Measurements from ENCODE around the gene AHNAK. TPM values are rescaled to one million over a fixed set of nuclear protein-coding genes. Genes with fewer than 3 reads are reported as not detected.

The AHNAK gene
- total and polyA plus RNA-seq, 2 of the 8 experiments (the other 6 are each of a cell fraction or from before 2014, with no cell fraction given): 2.0 to 5.8 TPM

- Histone ChIP-seq H3K79me1 (ENCODE audit: low read depth, low read length) (no peaks in the 10 kb centered on the region), H3K4ac (replicated peaks; ENCODE audit: insufficient read length, low read depth, low read length) (no peak overlapping the region), H2BK12ac (ENCODE audit: low read depth, low read length) (no peak overlapping the region), H2BK120ac (replicated peaks; ENCODE audit: low read depth, low read length) (no peak overlapping the region), H3K9me3 (ENCODE audit: insufficient read depth in 2 of 2, low read depth in 1 of 2, low read length in 1 of 2) (no peaks in the 10 kb centered on the region), H2AK5ac (ENCODE audit: low read depth, low read length) (no peak overlapping the region), H4K5ac (ENCODE audit: insufficient read length, low read depth, low read length) (no peak overlapping the region), H3K23ac (ENCODE audit: insufficient read length) (no peak overlapping the region), H2BK15ac (ENCODE audit: low read length) (no peak overlapping the region), H3K4me2 (ENCODE audit: insufficient read depth in 1 of 2, low read depth in 2 of 2, low read length in 2 of 2) (no peak overlapping the region), H2BK5ac (ENCODE audit: low read depth, low read length) (no peak overlapping the region), H3K14ac (ENCODE audit: insufficient read length) (no peak overlapping the region), H3K36me3 (ENCODE audit: control insufficient read depth in 2 of 4, insufficient read depth in 4 of 4, low read length in 3 of 4) (no peaks in the 10 kb centered on the region), H4K8ac (ENCODE audit: extremely low read depth, insufficient read depth, low read length) (no peak overlapping the region), H3K18ac (ENCODE audit: extremely low read depth, low read length) (no peak overlapping the region), H2AFZ (ENCODE audit: low read length) (no peak overlapping the region), H3K27ac (ENCODE audit: low read depth, low read length) (no peak overlapping the region), H3K23me2 (ENCODE audit: low read depth, low read length) (no peaks in the 10 kb centered on the region; the same call in 1 of the 2 replicates), H3K27me3 (replicated peaks in 1 of 4; ENCODE audit: control insufficient read depth in 3 of 4, extremely low read depth in 1 of 4, insufficient read depth in 3 of 4, low read length in 3 of 4) (0 out of 7 replicates have a peak, but pooled peaks cover 0 to 2% (median 0%) of the 10 kb centered on the region in 4 experiments), H3K56ac (replicated peaks; ENCODE audit: insufficient read length, low read depth, low read length) (no peak overlapping the region), H3K4me3 (ENCODE audit: extremely low read depth in 1 of 4, insufficient read depth in 2 of 4, low read depth in 3 of 4, low read length in 4 of 4) (no peak overlapping the region), H4K20me1 (replicated peaks in 1 of 2; ENCODE audit: control insufficient read depth in 1 of 2, insufficient read depth in 2 of 2, low read length in 2 of 2) (no peaks in the 10 kb centered on the region), H4K91ac (replicated peaks; ENCODE audit: insufficient read length, low read length) (no peak overlapping the region), H3K79me2 (ENCODE audit: control insufficient read depth in 1 of 2, insufficient read depth in 2 of 2, low read length in 2 of 2) (no peaks in the 10 kb centered on the region), H2BK20ac (ENCODE audit: low read length) (no peak overlapping the region), H3K9ac (replicated peaks in 1 of 4; ENCODE audit: extremely low read depth in 1 of 4, low read depth in 3 of 4, low read length in 3 of 4) (no peak overlapping the region), H3K4me1 (replicated peaks in 1 of 4; ENCODE audit: control insufficient read depth in 3 of 4, insufficient read depth in 4 of 4, low read length in 3 of 4) (peaks cover 0 to 13% (median 1%) of the 10 kb centered on the region in 4 experiments; a peak in 5 of 7 replicates)
- no peak for DNase-seq (ENCODE audit: low read depth in 1 of 2, low spot score in 2 of 2)
- ChIA-PET POLR2A (ENCODE audit: partially characterized antibody) (interaction anchor here (0.7 kb wide), 1 partner anchor 259 kb away, joined by 3 read pairs; the partner anchor contains the start of genes C11orf98 and CSKMT), CTCF (ENCODE audit: partially characterized antibody) (interaction anchor here (0.9 to 9.5 kb wide), 5 partner anchors 13 to 136 kb away, joined by 3 to 56 read pairs (median 4); no protein-coding TSS in a partner anchor)
- 86% methylated on average over 4 of the region's 4 CpGs; no CpG with 5 or more reads in 1 of the 2 experiments for WGBS, 2 experiments (ENCODE audit: extremely low coverage in 1 of 2, insufficient coverage in 1 of 2, insufficient read length in 1 of 2, insufficient replicate concordance in 2 of 2, low coverage in 1 of 2, low lambda C conversion rate in 2 of 2, missing lambda C conversion rate in 1 of 2)
- FAIRE-seq: no peak
- TF ChIP-seq, protein P1, sequence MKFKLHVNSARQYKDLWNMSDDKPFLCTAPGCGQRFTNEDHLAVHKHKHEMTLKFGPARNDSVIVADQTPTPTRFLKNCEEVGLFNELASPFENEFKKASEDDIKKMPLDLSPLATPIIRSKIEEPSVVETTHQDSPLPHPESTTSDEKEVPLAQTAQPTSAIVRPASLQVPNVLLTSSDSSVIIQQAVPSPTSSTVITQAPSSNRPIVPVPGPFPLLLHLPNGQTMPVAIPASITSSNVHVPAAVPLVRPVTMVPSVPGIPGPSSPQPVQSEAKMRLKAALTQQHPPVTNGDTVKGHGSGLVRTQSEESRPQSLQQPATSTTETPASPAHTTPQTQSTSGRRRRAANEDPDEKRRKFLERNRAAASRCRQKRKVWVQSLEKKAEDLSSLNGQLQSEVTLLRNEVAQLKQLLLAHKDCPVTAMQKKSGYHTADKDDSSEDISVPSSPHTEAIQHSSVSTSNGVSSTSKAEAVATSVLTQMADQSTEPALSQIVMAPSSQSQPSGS (IDR thresholded peaks at IDR 0.05; ENCODE audit: low read length): no peak
- TF ChIP-seq GTF2F1 (IDR thresholded peaks at IDR 0.05; ENCODE audit: borderline replicate concordance, low read depth, low read length) (no peak), TAF7 (optimal IDR thresholded peaks at IDR 0.05; ENCODE audit: borderline replicate concordance, low read depth, low read length) (no peak), SP4 (IDR thresholded peaks at IDR 0.05; ENCODE audit: low read length) (no peak), HDAC6 (IDR thresholded peaks at IDR 0.05; ENCODE audit: low read depth, low read length) (no peak), ASH2L (IDR thresholded peaks at IDR 0.05; ENCODE audit: low read length) (no peak), SIRT6 (IDR thresholded peaks at IDR 0.05; ENCODE audit: low read length) (no peak), NANOG (IDR thresholded peaks at IDR 0.05; ENCODE audit: insufficient read depth, low read depth, low read length, poor library complexity, severe bottlenecking) (no peak), SAP30 (IDR thresholded peaks at IDR 0.05; ENCODE audit: insufficient read depth, insufficient replicate concordance, low read length) (no peak), ZNF274 (IDR thresholded peaks at IDR 0.05; ENCODE audit: borderline replicate concordance, extremely low read depth, low read length) (no peak), KDM4A (IDR thresholded peaks at IDR 0.05; ENCODE audit: low read depth, low read length, severe bottlenecking) (no peak), JUN (IDR thresholded peaks at IDR 0.05; ENCODE audit: low read depth, low read length) (no peak), CHD2 (IDR thresholded peaks at IDR 0.05; ENCODE audit: low read length) (no peak)
Observed at GRCh38 chr11:62406034-62406433, 140.6 kb downstream of the AHNAK start.
